A673 (cell line): ENCODE data around the gene ADARB2. TPM values are rescaled to one million over a fixed set of nuclear protein-coding genes. Genes with fewer than 3 reads are reported as not detected.

Experiments
- BruUV-seq: library from RNA; stranded (reverse); fragments of 400-500 nt; replicated peaks from 2 replicates; lab custom pipeline; 2021; lab: Mats Ljungman, UMichigan
- CTCF ChIA-PET: fragments of 300-600 bp; sonication (Branson Sonifier 250); formaldehyde crosslinking; loops from one replicate; lab custom pipeline; 2022; ENCODE audit warnings: antibody characterized with exemption; lab: Charles Lee
- POLR2A ChIA-PET: fragments of 300-600 bp; sonication (Branson Sonifier 250); formaldehyde crosslinking; loops from one replicate; lab custom pipeline; 2022; ENCODE audit warnings: antibody characterized with exemption; ENCODE audit not compliant: low non-redundant PET; lab: Charles Lee
- DNase-seq: peaks from one replicate; pipeline ENCODE4 v3.0.0-alpha.2; 2015; ENCODE audit warnings: low spot score
- H3K27ac ChIP-seq: fragments of 200-600 bp; sonication (generic); 2 replicates; pipeline ENCODE4 v1.5.1; 2016; ENCODE audit warnings: mixed run types, low read depth, mild to moderate bottlenecking, mixed read lengths, antibody characterized with exemption, low read length; ENCODE audit not compliant: poor library complexity, severe bottlenecking
- H3K27me3 ChIP-seq: fragments of 200-600 bp; sonication (generic); replicated peaks from 2 replicates; pipeline ENCODE4 v1.6.1; 2017; ENCODE audit warnings: mixed run types, low read depth, mild to moderate bottlenecking, mixed read lengths, antibody characterized with exemption, low read length; ENCODE audit not compliant: insufficient read depth, poor library complexity
- H3K36me3 ChIP-seq: fragments of 200-600 bp; sonication (generic); 2 replicates; pipeline ENCODE4 v1.6.1; 2016; ENCODE audit warnings: mixed run types, mild to moderate bottlenecking, mixed read lengths, antibody characterized with exemption, low read length; ENCODE audit not compliant: insufficient read depth, poor library complexity, severe bottlenecking
- H3K4me1 ChIP-seq: fragments of 200-600 bp; sonication (generic); 2 replicates; pipeline ENCODE4 v1.6.1; 2017; ENCODE audit warnings: mixed run types, mild to moderate bottlenecking, mixed read lengths, antibody characterized with exemption, low read length; ENCODE audit not compliant: insufficient read depth, poor library complexity, severe bottlenecking
- H3K4me3 ChIP-seq: fragments of 200-600 bp; sonication (generic); 2 replicates; pipeline ENCODE4 v1.5.1; 2016; ENCODE audit warnings: low read depth, mixed run types, mild to moderate bottlenecking, mixed read lengths, low read length; ENCODE audit not compliant: poor library complexity, severe bottlenecking
- H3K9me3 ChIP-seq: fragments of 200-600 bp; sonication (generic); 2 replicates; pipeline ENCODE4 v1.6.1; 2016; ENCODE audit warnings: mixed run types, low read depth, mild to moderate bottlenecking, mixed read lengths, antibody characterized with exemption, low read length; ENCODE audit not compliant: poor library complexity, severe bottlenecking
- EZH2 ChIP-seq: fragments of 200-600 bp; sonication (generic); IDR thresholded peaks from 2 replicates; pipeline ENCODE4 v1.6.1; 2017; ENCODE audit warnings: borderline replicate concordance, low read depth, mild to moderate bottlenecking, mixed read lengths, antibody characterized with exemption, low read length; ENCODE audit not compliant: poor library complexity, severe bottlenecking
- intact Hi-C: fragments of 100-400 bp; cut with micrococcal nuclease; formaldehyde crosslinking; loops from one replicate; pipeline ENCODE4 v1.10.0; 2022; ENCODE audit not compliant: unreplicated experiment
- total RNA-seq: library from RNA; stranded (reverse); gene quantifications from 2 replicates; pipeline ENCODE4 v1.2.3, GENCODE V29; 2021
- TF ChIP-seq, protein P1 (sequence below): fragments of 300-800, 200-600 bp; sonication (generic); conservative IDR thresholded peaks from 2 replicates; pipeline ENCODE4 v1.5.1; 2017; ENCODE audit warnings: low read depth, mild to moderate bottlenecking, antibody characterized with exemption, low read length, moderate library complexity, mixed read lengths

Gene ADARB2
- total RNA-seq, 1 experiment from 2014 or later: not detected

- H3K27ac ChIP-seq: no peak overlapping the region
- H3K27me3 ChIP-seq: peaks cover 65% of the 10 kb centered on the region
- BruUV-seq: no TSS peak
- intact Hi-C loops: no loop called here
- ChIA-PET CTCF (no interaction called here), POLR2A (no interaction called here)
- H3K4me3 ChIP-seq: no peak overlapping the region
- DNase-seq: no peak
- H3K4me1 ChIP-seq: no peaks in the 10 kb centered on the region
- TF ChIP-seq EZH2: no peak
- TF ChIP-seq, protein P1, sequence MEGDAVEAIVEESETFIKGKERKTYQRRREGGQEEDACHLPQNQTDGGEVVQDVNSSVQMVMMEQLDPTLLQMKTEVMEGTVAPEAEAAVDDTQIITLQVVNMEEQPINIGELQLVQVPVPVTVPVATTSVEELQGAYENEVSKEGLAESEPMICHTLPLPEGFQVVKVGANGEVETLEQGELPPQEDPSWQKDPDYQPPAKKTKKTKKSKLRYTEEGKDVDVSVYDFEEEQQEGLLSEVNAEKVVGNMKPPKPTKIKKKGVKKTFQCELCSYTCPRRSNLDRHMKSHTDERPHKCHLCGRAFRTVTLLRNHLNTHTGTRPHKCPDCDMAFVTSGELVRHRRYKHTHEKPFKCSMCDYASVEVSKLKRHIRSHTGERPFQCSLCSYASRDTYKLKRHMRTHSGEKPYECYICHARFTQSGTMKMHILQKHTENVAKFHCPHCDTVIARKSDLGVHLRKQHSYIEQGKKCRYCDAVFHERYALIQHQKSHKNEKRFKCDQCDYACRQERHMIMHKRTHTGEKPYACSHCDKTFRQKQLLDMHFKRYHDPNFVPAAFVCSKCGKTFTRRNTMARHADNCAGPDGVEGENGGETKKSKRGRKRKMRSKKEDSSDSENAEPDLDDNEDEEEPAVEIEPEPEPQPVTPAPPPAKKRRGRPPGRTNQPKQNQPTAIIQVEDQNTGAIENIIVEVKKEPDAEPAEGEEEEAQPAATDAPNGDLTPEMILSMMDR: no peak
- no peaks in the 10 kb centered on the region for H3K9me3 ChIP-seq
- no peaks in the 10 kb centered on the region for H3K36me3 ChIP-seq
These were observed 285.4 kb downstream of the ADARB2 start for GRCh38 chr10:1451941-1452340.

DNA sequence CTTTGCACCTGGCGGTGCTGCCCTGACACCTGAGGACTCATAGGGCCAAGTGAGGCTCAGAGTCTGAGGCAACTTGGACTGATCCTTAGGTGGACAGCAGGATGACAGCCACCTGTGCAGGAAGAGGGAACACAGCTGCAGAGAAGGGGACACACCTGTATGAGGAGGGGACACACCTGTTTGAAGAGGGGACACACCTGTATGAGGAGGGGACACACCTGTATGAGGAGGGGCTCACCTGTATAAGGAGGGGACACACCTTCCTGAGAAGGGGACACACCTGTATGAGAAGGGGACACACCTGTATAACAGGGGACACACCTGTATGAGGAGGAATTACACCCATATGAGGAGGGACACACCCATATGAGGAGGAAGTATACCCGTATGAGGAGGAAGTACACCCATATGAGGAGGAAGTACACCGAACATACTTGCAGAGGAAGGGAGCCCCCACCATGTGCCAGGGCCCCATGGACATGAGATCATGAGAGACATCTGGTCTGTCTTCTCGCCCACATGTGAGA, 285.9 kb downstream of the ADARB2 start:
- Histone ChIP-seq H3K9me3 (no peaks in the 10 kb centered on the region), H3K4me1 (no peaks in the 10 kb centered on the region), H3K27me3 (peaks cover 66% of the 10 kb centered on the region), H3K27ac (no peak overlapping the region), H3K36me3 (no peaks in the 10 kb centered on the region), H3K4me3 (no peak overlapping the region)
- intact Hi-C loops: no loop called here
- no TSS peak for BruUV-seq
- POLR2A ChIA-PET: no interaction called here
- no peak for DNase-seq
- no peak for TF ChIP-seq EZH2
- TF ChIP-seq, protein P1: no peak
- CTCF ChIA-PET: no interaction called here

- Histone ChIP-seq H3K9me3 (no peaks in the 10 kb centered on the region), H3K4me3 (no peak overlapping the region), H3K27me3 (peaks cover 59% of the 10 kb centered on the region), H3K36me3 (no peaks in the 10 kb centered on the region), H3K27ac (no peak overlapping the region), H3K4me1 (no peaks in the 10 kb centered on the region)
- no peak for TF ChIP-seq EZH2
- TF ChIP-seq, protein P1: no peak
- DNase-seq: no peak
- no TSS peak for BruUV-seq
- ChIA-PET POLR2A (no interaction called here), CTCF (no interaction called here)
- intact Hi-C loops: no loop called here
These were observed 287.6 kb downstream of the ADARB2 start for GRCh38 chr10:1449572-1450205.
